T-cell (primary cell): ENCODE data around the gene G6PC3. TPM values are rescaled to one million over a fixed set of nuclear protein-coding genes. Genes with fewer than 3 reads are reported as not detected.

Experiments used
- ATAC-seq, 4 experiments: fragments of 200-7000 bp in 3 of 4; fragments of 150-1000 bp in 1 of 4; cut with Tn5 transposase; replicated peaks in 1 of 4; 1 replicate in 3 of 4; 2 replicates in 1 of 4; pipeline ENCODE4 v1.10.0; 2021; ENCODE audit warnings: moderate library complexity in 3 of 4, mild to moderate bottlenecking in 2 of 4, moderate number of reproducible peaks in 1 of 4
- CTCF ChIA-PET, 2 donors: fragments of 300-600 bp; sonication (Branson Sonifier 250); formaldehyde crosslinking; loops; one replicate each; lab custom pipeline; 2022; ENCODE audit warnings: antibody characterized with exemption in 2 of 2; lab: Charles Lee
- POLR2A ChIA-PET, 2 donors: fragments of 300-600 bp; sonication (Branson Sonifier 250); formaldehyde crosslinking; loops; one replicate each; lab custom pipeline; 2022; ENCODE audit warnings: antibody characterized with exemption in 2 of 2; lab: Charles Lee
- DNase-seq, 35 experiments: peaks; one replicate each; pipeline versions ENCODE4 v3.0.0 to v3.0.0-alpha.2; 2013 to 2023
- H3K27ac ChIP-seq: one replicate; pipeline ENCODE4 v1.5.1; 2013; ENCODE audit warnings: low read length
- H3K27me3 ChIP-seq, 2 experiments: replicated peaks in 1 of 2; 1 replicate in 1 of 2; 2 replicates in 1 of 2; pipeline versions ENCODE4 v1.6.1 to v1.7.0; 2013; ENCODE audit warnings: low read length in 1 of 2, mixed read lengths in 1 of 2; ENCODE audit not compliant: control insufficient read depth in 2 of 2, insufficient read depth in 2 of 2; ENCODE audit errors: extremely low read depth in 1 of 2
- H3K36me3 ChIP-seq, 2 donors: 1 replicate in 1 of 2; 2 replicates in 1 of 2; pipeline versions ENCODE4 v1.6.1 to v1.7.0; 2013; ENCODE audit warnings: low read length in 1 of 2; ENCODE audit not compliant: control insufficient read depth in 2 of 2, insufficient read depth in 1 of 2; ENCODE audit errors: extremely low read depth in 1 of 2
- H3K4me1 ChIP-seq, 2 experiments: 1 replicate in 1 of 2; 2 replicates in 1 of 2; pipeline versions ENCODE4 v1.6.1 to v1.7.0; 2013; ENCODE audit warnings: low read length in 2 of 2, mixed read lengths in 1 of 2; ENCODE audit not compliant: insufficient read depth in 2 of 2, control insufficient read depth in 1 of 2; ENCODE audit errors: extremely low read depth in 1 of 2
- H3K4me3 ChIP-seq, 2 donors: 1 replicate in 1 of 2; 2 replicates in 1 of 2; pipeline versions ENCODE4 v1.5.1 to v1.7.0; 2013; ENCODE audit warnings: mild to moderate bottlenecking in 2 of 2, low read length in 1 of 2, moderate library complexity in 1 of 2; ENCODE audit not compliant: control insufficient read depth in 1 of 2; ENCODE audit errors: extremely low read depth in 1 of 2
- H3K9me3 ChIP-seq: 2 replicates; pipeline ENCODE4 v1.7.0; 2013
- H3K27ac Mint-ChIP-seq, 2 donors: one replicate each; pipeline ENCODE4 v1.8.0; 2020 to 2021; ENCODE audit warnings: mild to moderate bottlenecking in 2 of 2, mixed read lengths in 2 of 2
- H3K27me3 Mint-ChIP-seq, 2 donors: one replicate each; pipeline ENCODE4 v1.8.0; 2021 to 2022; ENCODE audit warnings: mixed read lengths in 2 of 2
- H3K36me3 Mint-ChIP-seq: one replicate; pipeline ENCODE4 v1.8.0; 2021; ENCODE audit warnings: mixed read lengths
- H3K4me1 Mint-ChIP-seq, 3 donors: one replicate each; pipeline ENCODE4 v1.8.0; 2020 to 2022; ENCODE audit warnings: mixed read lengths in 3 of 3, mild to moderate bottlenecking in 1 of 3
- H3K4me3 Mint-ChIP-seq, 3 donors: one replicate each; pipeline ENCODE4 v1.8.0; 2020 to 2022; ENCODE audit warnings: mild to moderate bottlenecking in 3 of 3, mixed read lengths in 3 of 3, moderate library complexity in 3 of 3
- H3K9me3 Mint-ChIP-seq, 3 donors: one replicate each; pipeline ENCODE4 v1.8.0; 2020 to 2022; ENCODE audit warnings: mixed read lengths in 3 of 3
- WGBS: methylation state at CpG from one replicate; pipeline ENCODE4 v1.1.5; 2013; ENCODE audit warnings: missing lambda C conversion rate; ENCODE audit not compliant: insufficient coverage; 5-methylcytosine and 5-hydroxymethylcytosine counted together
- total RNA-seq, 35 experiments: library from RNA in 6 of 35; stranded (reverse) in 6 of 35; fragments of 120-200 nt in 1 of 35; gene quantifications; one replicate each; pipeline versions ENCODE4 v1.2.1 to v1.2.4 and lab custom pipeline; 2013 to 2026

The G6PC3 gene
- total RNA-seq, 5 donors from 2014 or later (not counting 1 experiment from before 2014, with no cell fraction given), result 9.4 to 19.0 (median 16.2) TPM

DNA sequence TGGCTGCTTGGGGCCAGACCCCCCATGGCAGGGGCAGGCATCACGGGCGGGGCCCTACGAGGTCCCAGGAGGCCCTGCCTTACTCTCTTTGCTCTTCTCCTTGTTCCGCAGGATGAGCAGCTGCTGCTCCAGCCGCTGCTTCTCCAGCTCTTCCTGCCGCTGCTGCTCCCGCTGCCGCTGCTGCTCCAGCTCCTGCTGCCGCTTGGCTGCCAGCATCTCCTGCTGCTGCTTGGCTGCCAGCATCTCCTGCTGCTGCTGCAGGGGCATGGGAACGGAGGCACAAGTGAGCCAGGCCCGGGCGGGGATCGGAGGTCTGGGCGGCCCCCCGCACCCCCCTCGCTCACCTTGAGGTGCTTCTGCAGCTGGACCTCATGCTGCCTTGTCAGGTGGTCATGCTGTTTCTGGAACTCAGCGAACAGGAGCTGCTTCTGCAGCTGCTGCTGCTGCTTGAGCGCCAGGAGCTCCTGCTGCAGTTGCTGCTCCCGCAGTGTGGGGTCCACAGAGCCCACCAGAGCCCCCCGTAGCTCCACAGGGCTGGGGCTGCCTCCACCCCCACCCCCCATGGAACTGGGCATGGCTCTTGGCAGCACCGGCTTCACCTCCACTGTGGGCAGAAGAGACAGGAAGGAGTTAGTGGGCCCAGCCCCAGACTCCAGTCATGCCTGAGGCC lies 22.8 kb downstream of the G6PC3 start:
- 89% methylated on average over 21 of the region's 21 CpGs for WGBS
- Mint-ChIP-seq H3K36me3 (peaks cover 11% of the 10 kb centered on the region), H3K4me3 (no peak overlapping the region), H3K9me3 (no peaks in the 10 kb centered on the region), H3K27me3 (no peaks in the 10 kb centered on the region), H3K4me1 (peaks cover 12 to 13% (median 12%) of the 10 kb centered on the region in 3 donors), H3K27ac (no peak overlapping the region)
- no peaks in the 10 kb centered on the region for H3K27me3 ChIP-seq
- POLR2A ChIA-PET, result interaction anchor here in 1 of 2 donors (0.5 kb wide), 1 partner anchor 50 kb away, joined by 3 read pairs; no protein-coding TSS in a partner anchor
- CTCF ChIA-PET, result no interaction called here
- no peak overlapping the region for H3K27ac ChIP-seq
- peaks cover 10 to 24% of the 10 kb centered on the region in 2 donors for H3K36me3 ChIP-seq
- H3K9me3 ChIP-seq, result no peaks in the 10 kb centered on the region
- ATAC-seq (no peak), DNase-seq (no peak)
- no peak overlapping the region for H3K4me3 ChIP-seq
- H3K4me1 ChIP-seq, result peaks cover 3 to 21% of the 10 kb centered on the region in 2 experiments

DNA sequence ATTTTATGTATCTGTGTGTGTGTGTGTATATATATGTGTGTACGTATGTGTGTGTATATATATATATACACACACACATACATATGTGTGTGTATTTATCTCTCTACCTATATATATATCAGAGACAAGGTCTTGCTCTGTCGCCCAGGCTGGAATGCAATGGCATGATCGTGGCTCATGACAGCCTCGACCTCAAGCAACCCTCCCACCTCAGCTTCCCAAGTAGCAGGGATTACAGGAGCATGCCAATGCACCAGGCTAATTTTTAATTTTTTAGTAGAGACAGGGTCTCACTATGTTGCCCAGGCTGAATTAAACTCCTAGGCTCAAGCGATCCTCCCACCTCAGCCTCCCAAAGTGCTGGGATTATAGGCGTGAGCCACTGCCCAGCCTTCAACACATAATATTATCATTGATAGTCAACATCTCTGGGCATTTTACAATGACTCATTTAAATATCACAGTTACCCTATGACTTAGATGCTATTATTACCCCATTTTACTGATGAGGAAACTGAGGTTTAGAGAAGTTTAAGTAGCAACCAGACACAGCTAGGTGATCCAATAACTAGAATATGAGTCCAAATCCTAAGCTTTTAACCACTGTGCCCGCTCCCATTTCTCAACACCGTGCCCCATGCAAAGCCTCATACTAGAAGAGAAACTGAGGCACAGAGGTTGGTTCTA lies 24.3 kb downstream of the G6PC3 start:
- 54% methylated on average over 2 of the region's 8 CpGs for WGBS
- ChIA-PET POLR2A (interaction anchor here in 1 of 2 donors (0.6 kb wide), 1 partner anchor 20 kb away, joined by 3 read pairs; no protein-coding TSS in a partner anchor), CTCF (interaction anchor here in 1 of 2 donors (0.5 to 0.6 kb wide), 2 partner anchors 51 to 1207 kb away, joined by 3 to 4 read pairs; no protein-coding TSS in a partner anchor)
- Histone ChIP-seq H3K27ac (no peak overlapping the region), H3K36me3 (peaks cover 4 to 17% of the 10 kb centered on the region in 2 donors), H3K4me1 (peaks cover 3 to 21% of the 10 kb centered on the region in 2 experiments), H3K4me3 (no peak overlapping the region), H3K9me3 (no peaks in the 10 kb centered on the region), H3K27me3 (no peaks in the 10 kb centered on the region)
- H3K27ac Mint-ChIP-seq, result no peak overlapping the region
- peaks cover 10 to 13% (median 13%) of the 10 kb centered on the region in 3 donors for H3K4me1 Mint-ChIP-seq
- ATAC-seq (no peak), DNase-seq (no peak)
- H3K27me3 Mint-ChIP-seq, result no peaks in the 10 kb centered on the region
- peaks cover 7% of the 10 kb centered on the region for H3K36me3 Mint-ChIP-seq
- H3K4me3 Mint-ChIP-seq, result no peak overlapping the region
- H3K9me3 Mint-ChIP-seq, result no peaks in the 10 kb centered on the region

DNA sequence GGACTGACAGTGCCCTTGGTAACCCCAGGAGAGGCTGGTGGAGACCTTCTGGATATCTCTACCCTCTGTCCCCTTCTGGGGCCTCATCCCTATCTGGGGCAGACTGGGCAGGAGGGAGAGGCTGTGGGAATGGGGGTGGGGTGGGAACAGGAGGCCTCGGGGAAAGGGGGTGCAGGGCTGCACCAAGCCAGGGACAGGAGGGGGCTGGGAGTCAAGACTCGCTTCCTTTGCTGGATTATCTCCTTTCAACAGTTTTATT lies 24.8 kb downstream of the G6PC3 start:
- ATAC-seq, result no peak
- H3K4me1 ChIP-seq, result peaks cover 3 to 21% of the 10 kb centered on the region in 2 experiments
- peaks cover 4 to 17% of the 10 kb centered on the region in 2 donors for H3K36me3 ChIP-seq
- POLR2A ChIA-PET, result interaction anchor here in 1 of 2 donors (0.6 kb wide), 1 partner anchor 19 kb away, joined by 3 read pairs; no protein-coding TSS in a partner anchor
- no peak overlapping the region for H3K27ac Mint-ChIP-seq
- no peak overlapping the region for H3K4me3 ChIP-seq
- no peak for DNase-seq
- no peaks in the 10 kb centered on the region for H3K9me3 ChIP-seq
- CTCF ChIA-PET, result interaction anchor here in 1 of 2 donors (0.6 kb wide), 1 partner anchor 51 kb away, joined by 4 read pairs; no protein-coding TSS in a partner anchor
- peaks cover 7% of the 10 kb centered on the region for H3K36me3 Mint-ChIP-seq
- H3K27me3 ChIP-seq, result no peaks in the 10 kb centered on the region
- peaks cover 10 to 13% (median 13%) of the 10 kb centered on the region in 3 donors for H3K4me1 Mint-ChIP-seq
- no peak overlapping the region for H3K27ac ChIP-seq
- 0% methylated on average over 1 of the region's 2 CpGs for WGBS
- H3K4me3 Mint-ChIP-seq, result peak overlapping the region in 1 of 3 donors; percentile 28
- H3K9me3 Mint-ChIP-seq, result no peaks in the 10 kb centered on the region
- no peaks in the 10 kb centered on the region for H3K27me3 Mint-ChIP-seq

- Mint-ChIP-seq H3K9me3 (no peaks in the 10 kb centered on the region), H3K4me1 (peaks cover 10 to 13% (median 13%) of the 10 kb centered on the region in 3 donors), H3K4me3 (peak overlapping the region in 1 of 3 donors; percentile 28), H3K27ac (no peak overlapping the region), H3K36me3 (peaks cover 7% of the 10 kb centered on the region), H3K27me3 (no peaks in the 10 kb centered on the region)
- no peak for DNase-seq
- peak in 1 of 4 experiments; percentile 28 for ATAC-seq
- Histone ChIP-seq H3K9me3 (no peaks in the 10 kb centered on the region), H3K27ac (no peak overlapping the region), H3K36me3 (peaks cover 4 to 17% of the 10 kb centered on the region in 2 donors), H3K27me3 (no peaks in the 10 kb centered on the region), H3K4me1 (peaks cover 3 to 21% of the 10 kb centered on the region in 2 experiments), H3K4me3 (no peak overlapping the region)
- WGBS, result 30% methylated on average over 4 of the region's 12 CpGs
- ChIA-PET POLR2A (interaction anchor here in 1 of 2 donors (0.6 kb wide), 2 partner anchors 19 to 71 kb away, joined by 3 to 8 read pairs; no protein-coding TSS in a partner anchor), CTCF (interaction anchor here in 1 of 2 donors (0.6 kb wide), 1 partner anchor 52 kb away, joined by 4 read pairs; no protein-coding TSS in a partner anchor)
These were observed 25.3 kb downstream of the G6PC3 start for GRCh38 chr17:44095647-44096496.

DNA sequence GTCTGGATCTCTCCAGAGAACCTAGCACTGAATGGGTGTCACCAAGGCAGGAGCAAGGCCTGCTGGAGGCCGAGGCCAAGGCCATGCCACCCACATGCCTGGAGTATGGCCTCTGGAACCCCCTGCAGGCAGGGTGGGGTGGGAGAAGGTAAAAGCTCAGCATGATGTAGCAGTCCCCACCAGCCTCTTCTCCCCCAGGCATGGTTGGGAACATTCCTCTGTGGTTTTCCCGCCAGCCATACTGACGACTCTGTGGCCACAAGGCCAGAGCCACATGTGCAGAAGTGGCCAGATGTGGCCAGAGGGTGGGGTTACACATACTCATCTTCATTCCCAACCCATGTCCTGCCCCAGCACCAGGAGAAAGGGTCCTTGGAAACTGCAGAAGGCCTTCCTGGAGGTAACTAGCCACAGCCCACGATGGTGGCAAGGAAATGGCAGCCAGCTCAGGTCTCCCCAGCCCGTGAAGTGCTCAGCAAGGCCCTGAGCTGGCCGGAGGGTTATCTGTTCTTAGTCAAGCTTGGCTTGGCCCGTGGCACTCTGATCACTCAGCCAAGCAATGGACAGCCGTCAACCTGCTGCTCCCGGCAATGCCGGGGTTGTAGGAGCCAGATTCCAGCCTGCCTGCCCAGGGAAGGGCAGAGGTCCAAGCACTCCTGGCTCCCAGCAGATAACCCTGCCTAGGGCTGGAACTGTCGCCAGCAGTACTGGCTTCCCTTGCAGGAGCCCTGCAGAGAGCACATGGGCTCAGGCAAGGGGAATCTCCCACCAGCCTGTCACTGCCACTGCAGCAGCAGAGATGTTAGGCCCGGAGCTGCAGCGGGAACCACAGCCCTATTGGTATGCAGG lies 26.8 kb downstream of the G6PC3 start:
- ChIA-PET CTCF (no interaction called here), POLR2A (no interaction called here)
- Mint-ChIP-seq H3K9me3 (no peaks in the 10 kb centered on the region), H3K4me1 (peaks cover 10 to 13% (median 13%) of the 10 kb centered on the region in 3 donors), H3K4me3 (no peak overlapping the region), H3K27me3 (no peaks in the 10 kb centered on the region), H3K36me3 (no peaks in the 10 kb centered on the region), H3K27ac (no peak overlapping the region)
- DNase-seq (no peak), ATAC-seq (no peak)
- 83% methylated on average over 10 of the region's 13 CpGs for WGBS
- no peaks in the 10 kb centered on the region for H3K27me3 ChIP-seq
- peaks cover 3 to 21% of the 10 kb centered on the region in 2 experiments for H3K4me1 ChIP-seq
- H3K4me3 ChIP-seq, result no peak overlapping the region
- H3K9me3 ChIP-seq, result no peaks in the 10 kb centered on the region
- H3K27ac ChIP-seq, result no peak overlapping the region
- H3K36me3 ChIP-seq, result peaks cover 2 to 11% of the 10 kb centered on the region in 2 donors
